GM18519 (cell line): ENCODE data around the gene AFP.

ENCODE experiments used
- ATAC-seq: cut with Tn5 transposase; IDR thresholded peaks from one replicate; pipeline ENCODE4 v1.9.1; 2021; ENCODE audit warnings: mild to moderate bottlenecking, moderate library complexity; ENCODE audit not compliant: unreplicated experiment, low FRiP score

Gene AFP

DNA sequence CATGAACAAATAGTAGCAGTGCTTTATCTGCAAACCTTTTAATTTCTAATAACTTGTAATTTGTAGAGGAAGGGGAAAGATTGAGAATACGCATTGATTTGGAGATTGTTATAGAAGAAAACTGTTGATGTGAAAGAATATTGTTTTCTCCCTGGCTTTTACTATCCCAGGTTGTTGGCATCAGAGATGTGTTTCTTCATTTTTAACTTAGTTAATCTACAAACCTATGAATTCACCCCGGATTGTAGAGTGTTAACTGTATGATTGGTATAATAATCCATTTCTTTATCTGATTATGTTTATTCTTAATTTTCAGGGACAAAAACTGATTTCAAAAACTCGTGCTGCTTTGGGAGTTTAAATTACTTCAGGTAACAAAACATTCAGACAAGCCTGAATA is 18.9 kb downstream of the AFP start:
- no peak for ATAC-seq

DNA sequence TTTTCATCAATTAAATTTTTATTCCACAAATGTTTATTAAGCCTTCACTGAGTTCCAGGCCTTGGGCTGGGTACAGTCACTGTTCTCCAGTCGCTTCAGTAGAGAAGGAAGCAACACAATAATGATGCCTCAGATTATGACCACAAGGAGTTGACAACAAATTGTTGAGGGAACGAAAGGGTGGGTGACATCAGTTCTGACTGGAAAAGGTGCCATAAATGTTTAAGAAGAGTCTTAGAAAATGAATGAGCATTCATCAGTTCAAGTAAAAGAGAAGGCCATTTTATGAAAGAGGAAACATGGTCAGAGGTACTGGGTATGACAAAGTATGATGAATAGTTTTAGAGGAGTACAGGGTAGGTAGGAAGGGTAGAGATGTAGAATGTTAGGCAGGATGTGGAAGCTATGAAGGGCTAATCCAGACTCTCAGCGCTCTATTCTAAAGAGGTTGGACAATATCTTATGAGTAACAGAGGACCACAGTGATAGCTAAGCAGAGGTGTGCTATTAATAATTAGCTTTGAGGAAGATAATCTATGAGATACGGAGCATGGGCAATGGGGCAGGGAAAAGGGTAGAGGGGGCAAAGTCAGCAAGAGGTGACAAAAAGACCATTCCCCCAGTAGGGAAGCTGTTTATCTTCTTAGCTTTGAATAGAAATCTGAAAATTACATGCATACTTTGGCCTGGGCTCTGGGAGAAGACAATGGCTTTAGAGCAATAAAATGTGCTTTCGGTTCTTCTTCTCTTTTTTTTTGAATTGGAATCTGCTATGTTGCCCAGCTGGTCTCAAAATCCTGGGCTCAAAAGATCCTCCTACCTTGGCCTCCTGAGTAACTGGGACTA is 20.4 kb downstream of the AFP start:
- no peak for ATAC-seq

DNA sequence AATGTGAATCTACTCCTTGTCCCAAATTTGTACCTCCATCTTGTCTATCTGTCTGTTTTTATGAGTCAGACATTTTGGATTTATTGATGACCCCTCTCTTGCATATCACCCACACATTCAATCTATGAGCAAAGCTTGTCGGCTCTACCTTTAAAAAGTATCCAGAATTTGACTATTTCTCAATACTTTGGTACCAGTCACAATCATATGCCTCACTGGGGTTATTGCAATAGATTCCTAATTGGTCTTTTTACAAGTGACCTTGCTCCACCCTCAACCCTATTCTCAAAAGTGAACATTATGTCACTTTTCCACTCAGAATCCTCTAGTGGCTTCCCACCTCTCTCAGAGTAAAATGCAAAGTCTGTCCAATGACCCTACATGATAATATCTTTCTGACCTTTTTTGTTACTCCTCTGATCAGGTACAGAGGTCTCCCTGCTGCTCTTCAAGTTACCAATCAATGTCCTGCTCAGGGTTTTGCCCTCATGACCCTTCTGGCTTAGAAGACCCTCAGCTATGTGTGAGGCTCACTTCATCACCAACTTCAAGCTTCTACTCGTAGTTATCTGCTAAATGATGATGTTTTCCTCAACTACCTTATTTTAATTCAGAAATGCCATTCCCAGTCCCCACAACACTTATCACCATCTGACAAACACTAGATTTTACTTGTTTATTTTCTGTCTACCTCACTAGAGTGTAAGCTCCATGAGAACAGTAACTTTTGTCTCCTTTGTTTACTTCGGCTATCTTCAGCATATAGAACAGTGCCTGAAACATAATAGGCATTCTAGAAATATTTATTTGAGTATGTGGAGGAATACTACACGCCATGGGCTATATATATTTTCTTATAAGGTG is 22.4 kb downstream of the AFP start:
- no peak for ATAC-seq

DNA sequence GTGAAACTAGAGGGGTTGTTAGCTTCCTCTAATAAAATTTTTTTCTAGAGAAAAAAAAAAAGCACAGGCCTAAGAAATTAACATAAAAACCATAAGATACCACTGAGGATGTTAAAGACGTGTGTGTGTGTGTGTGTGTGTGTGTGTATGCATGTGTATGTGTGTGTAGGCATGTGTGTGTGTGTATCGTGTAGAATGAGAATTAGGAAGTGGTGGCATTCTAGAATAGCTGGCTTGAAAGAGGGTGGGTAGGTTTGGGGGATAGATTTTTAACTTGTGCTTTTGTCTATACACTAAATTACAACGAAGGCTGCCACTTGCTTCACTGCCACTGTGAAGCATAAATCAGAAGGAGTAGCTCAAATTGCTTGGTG is 23.0 kb downstream of the AFP start:
- no peak for ATAC-seq

DNA sequence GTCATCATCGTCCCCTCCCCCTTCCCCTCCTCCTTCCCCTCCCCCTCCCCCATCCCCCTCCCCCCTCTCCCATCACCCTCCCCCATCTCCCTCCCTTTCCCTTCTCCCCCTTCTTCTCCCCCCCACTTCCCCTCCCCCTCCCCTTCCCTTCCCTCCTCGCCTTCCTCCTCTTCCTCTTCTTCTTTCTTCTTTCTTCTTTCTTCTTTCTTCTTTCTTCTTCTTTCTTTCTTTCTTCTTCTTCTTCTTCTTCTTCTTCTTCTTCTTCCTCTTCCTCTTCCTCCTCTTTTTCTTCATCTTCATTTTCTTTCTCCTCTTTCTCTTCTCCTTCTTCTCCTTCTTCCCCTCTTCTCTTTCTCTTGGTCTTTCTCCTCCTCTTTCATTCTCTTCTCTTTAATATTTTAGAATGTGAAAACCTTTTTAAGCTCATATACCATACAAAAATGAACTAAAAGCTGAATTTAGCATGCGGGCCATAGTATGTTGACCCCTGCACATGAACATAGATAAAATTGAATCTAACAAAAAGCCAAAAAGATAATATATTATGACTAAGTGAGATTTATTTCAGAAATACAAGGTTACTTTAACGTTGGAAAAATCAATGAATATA is 25.0 kb downstream of the AFP start:
- no peak for ATAC-seq

DNA sequence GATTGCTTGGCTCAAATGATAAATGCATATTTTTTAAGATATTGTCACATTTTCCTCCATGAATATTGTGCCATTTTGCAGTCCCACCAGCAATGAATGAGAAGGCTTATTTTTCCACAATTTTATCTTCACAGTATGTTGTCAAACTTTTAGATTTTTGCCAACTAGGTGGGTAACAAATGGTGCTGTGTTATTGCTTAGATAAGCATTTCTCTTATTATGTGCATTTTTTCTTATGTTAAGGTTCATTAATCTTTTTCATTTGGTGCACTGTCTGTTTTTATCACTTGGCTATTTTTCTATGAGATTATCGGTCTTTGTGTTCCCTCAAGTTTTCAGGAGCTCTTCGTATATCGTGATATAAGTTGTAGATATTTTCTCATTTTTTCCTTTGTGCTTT is 32.1 kb downstream of the AFP start:
- no peak for ATAC-seq

DNA sequence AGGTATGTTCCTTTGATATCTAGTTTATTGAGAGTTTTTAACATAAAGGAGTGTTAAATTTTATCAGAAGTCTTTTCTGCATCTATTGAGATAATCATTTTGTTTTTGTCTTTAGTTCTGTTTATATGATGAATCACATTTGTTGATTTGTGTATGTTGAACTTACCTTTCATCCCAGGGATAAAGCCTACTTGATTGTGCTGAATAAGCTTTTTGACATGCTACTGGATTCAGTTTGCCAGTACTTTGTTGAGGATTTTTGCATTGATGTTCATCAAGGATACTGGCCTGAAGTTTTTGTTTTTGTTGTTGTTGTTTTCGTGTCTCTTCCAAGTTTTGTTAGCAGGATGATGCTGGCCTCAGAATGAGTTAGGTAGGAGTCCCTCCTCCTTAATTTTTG is 34.7 kb downstream of the AFP start:
- no peak for ATAC-seq

DNA sequence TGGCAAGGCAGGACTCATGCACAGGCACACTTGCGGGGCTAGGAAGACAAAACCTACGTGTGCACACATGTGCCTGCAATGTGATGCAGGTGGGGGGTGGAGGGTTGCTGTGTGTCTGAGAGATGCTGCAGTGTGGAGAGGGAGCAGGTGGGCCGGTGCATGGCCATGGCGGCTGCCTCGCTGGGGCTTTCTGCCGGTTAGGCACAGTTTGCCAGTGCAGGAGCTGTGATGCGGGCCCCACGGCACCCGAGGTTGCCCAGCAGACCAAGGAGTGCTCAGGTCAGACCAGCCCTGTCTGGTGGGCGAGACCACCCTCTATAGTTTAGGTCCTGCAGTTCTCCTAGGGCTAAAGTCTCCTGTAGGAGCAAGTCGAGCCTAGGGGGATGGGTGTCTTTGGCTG is 41.2 kb downstream of the AFP start:
- ATAC-seq, result no peak

DNA sequence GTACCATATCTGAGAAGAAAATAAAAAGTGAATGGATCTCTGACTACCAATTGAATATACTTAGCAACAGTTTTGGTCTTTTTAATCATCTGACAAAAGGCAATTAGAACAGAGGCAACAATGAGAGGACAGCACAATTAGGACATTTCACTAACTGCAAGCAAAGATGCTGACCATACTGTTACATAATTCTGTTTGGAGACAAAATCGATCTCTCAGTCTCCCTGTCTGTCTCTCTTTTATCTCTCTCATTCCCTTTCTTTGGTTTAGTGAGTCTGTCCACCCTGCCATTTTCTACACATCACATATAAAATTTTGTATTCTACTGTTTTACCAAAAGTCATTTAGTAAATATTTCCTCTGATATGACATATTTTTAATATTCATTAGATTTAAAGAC is 43.3 kb downstream of the AFP start:
- no peak for ATAC-seq

DNA sequence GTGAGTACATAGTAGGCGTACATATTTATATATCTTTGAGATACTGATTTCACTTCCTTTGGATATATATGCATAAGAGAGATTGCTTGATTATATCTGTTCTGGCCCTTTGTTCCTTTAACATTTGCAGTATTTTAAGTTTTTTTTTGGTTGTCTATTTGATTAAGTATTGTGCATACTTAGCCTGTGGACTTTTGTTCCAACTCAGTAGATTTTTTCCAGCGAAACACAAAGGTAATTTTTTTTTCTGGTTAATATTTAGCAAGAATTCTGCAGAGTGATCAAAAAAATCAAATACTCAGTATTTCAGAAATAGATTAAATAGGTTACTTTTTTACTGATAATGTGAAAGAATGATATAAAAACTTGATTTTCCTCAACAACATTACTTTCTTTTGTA is 45.3 kb downstream of the AFP start, which contains the start of gene AFM:
Gene AFM, plus strand, starts transcription at position 388 of the 400 bp plus-strand sequence. CDS start 31 bp downstream, outside the sequence.
- no peak for ATAC-seq

DNA sequence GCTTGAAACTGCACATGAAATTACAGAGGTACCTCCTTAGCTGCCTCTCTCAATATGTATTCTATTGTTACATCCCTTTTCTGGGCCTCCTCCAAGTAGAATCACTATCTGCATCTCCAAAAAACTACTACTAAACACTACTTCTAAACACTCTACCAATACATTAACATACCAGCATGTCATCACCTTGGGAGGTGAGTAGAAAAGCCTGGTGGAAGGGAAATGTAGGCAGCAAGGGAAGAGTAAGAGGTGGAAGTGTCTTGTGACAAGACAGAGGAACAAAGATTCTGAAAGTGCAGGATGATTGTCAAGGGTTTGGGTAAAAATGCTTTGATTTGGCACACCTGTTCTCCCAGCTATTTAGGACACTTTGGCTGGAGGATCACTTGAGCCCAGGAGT is 49.1 kb downstream of the AFP start:
- ATAC-seq, result no peak

DNA sequence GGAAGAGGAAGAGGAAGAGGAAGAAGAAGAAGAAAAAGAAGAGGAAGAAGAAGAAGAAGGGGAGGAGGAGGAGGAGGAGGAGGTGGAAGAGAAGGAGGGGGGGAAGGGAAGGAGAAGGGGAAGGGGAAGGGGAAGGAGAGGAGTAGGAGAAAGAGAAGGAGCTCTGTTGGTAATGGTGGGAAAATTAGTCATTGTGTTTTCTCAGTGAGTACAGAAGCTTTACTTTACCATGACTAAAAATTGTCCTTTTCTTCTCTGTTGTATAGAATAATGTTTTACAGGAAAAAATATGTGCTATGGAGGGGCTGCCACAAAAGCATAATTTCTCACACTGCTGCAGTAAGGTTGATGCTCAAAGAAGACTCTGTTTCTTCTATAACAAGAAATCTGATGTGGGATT is 49.6 kb downstream of the AFP start:
- ATAC-seq, result no peak

DNA sequence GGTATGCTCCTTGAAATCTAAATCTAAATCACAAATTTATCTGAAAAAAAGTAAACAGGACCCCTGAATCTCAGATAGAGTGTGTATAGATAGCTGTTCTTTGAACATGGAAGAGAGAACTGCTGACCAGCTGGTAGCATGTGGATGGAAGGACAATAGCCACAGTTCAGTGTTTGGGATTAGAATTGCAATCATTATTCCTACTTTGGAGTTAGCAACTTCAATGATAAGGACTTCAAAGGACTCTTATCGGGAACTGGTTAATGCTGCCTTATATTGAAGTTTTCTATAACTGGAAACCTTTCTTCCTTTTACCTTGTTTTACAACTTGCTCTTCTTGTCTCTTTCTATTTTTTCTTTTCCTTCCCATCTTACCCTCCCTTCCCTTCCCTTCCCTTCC is 50.5 kb downstream of the AFP start:
- no peak for ATAC-seq

DNA sequence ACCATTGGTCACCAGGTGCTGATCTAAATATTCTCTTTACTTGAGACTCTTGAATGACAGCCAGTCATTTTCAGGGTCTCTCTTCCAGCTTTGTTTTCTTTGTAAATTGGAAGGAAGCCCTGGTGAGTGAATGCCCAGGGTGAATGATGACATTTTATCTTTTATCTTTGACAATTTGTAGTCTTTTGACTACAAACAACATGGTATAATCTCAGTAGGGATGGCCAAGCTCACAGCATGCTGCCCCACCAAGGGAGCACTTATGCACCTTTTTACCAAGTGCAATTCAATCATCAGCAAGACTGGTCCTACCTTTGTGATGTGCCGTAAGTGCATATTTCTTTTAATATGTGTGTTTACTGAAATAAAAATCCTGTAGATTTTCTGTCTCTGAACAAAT is 51.2 kb downstream of the AFP start:
- ATAC-seq, result no peak

DNA sequence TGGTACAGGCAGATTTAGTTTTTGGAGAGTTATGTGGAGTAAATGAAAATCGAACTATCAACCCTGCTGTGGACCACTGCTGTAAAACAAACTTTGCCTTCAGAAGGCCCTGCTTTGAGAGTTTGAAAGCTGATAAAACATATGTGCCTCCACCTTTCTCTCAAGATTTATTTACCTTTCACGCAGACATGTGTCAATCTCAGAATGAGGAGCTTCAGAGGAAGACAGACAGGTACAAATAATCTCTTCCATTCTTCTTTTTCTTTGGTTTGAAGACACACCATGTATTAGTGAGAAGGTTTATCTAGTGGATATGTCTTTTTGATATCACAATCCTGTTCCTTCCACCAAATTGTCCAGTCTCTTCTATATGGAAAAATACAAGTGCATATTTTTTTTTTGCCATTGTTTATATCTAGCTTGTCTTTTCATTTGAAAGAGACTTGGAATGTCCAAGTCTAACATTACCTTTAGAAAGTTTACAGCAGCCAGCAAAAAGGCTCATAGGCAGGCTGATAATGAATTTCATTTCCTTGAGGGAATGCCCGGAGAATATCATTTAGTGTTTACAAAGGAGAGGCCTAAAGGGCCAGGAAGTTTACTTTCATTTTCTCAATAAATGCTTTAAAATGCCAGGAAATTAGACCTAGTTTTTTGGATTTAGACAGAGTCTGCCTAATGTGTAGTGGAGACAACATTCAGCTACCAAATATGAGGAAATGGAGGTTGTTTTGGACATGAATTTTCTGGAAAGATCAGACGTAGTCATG is 64.2 kb downstream of the AFP start:
- ATAC-seq, result no peak

DNA sequence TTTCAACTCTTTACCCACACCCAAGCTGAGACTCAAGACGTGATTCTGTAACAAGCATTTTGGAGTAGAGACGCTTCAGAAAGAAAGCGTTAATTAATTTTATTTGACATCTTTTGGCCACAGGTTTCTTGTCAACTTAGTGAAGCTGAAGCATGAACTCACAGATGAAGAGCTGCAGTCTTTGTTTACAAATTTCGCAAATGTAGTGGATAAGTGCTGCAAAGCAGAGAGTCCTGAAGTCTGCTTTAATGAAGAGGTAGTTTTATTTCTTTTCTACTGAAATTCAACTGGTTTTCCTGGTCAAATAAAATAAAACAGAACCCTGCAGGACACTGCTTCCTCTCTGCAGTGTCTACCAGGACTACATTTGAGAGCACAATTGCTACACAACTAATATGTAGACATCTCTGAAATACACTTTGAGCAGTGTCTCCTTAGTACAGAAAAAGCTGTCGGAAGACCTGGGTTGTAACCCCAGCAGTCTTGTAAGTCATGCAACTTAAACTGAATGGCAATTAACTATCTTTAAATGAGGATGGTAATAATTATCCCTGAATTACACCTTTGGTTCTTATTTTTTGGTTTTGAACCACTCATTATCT is 65.7 kb downstream of the AFP start:
- ATAC-seq, result no peak

DNA sequence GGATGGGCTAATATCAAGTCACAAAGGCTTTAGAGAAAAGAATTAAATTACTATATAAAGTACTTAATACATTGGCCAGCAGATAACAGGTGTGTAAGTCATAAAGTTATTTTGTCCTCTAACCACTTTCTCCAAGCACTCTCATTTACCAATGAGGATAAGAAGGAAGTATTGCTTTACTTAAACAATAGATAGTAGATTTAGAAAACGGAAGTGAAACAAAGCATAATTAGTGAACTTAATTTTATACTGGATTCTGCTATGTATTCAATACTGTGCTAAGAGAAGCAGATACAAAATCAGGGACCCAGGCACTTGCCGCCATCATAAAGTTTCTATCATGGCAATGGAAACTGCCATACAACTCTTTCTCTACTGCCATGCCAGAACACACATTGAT is 69.5 kb downstream of the AFP start:
- no peak for ATAC-seq
